Measurements from ENCODE around the gene KCTD13. TPM values are rescaled to one million over a fixed set of nuclear protein-coding genes. Genes with fewer than 3 reads are reported as not detected.
"Not testable (repeated sequence)": the region's sequence is repeated elsewhere in the genome, so short reads cannot be mapped to it uniquely, and the experiment has no call there.

KCTD13 gene
- polyA plus RNA-seq, 1 experiment: 7.4 TPM

GRCh38 chr16:29962344-29962994, 36.4 kb upstream of the KCTD13 start:
- H3K27ac ChIP-seq (ENCODE audit: low read depth, low read length): peak overlapping the region; percentile 57
- H3K4me3 ChIP-seq (ENCODE audit: low read depth, low read length): peak overlapping the region; percentile 77
- TF ChIP-seq CTCF (IDR thresholded peaks at IDR 0.05; ENCODE audit: low read depth, low read length): no peak
- DNase-seq (ENCODE audit: low read depth, low spot score): peak; percentile 4
- no peaks in the 10 kb centered on the region for H3K9me3 ChIP-seq (ENCODE audit: control insufficient read depth, insufficient read depth, low read length)
- POLR2A ChIA-PET: interaction anchor here (0.7 to 2.2 kb wide), 6 partner anchors 11 to 62 kb away, joined by 3 to 17 read pairs (median 4); partner anchors contain the start of genes KCTD13 and TAOK2
- no peaks in the 10 kb centered on the region for H3K27me3 ChIP-seq (ENCODE audit: control insufficient read depth, insufficient read depth, low read length)
- CTCF ChIA-PET: interaction anchor here (0.6 to 1.6 kb wide), 5 partner anchors 10 to 114 kb away, joined by 3 to 13 read pairs (median 6); partner anchors contain the start of genes SEZ6L2 and TAOK2

GRCh38 chr16:29961479-29962343, 35.7 kb upstream of the KCTD13 start, which contains the start of gene TMEM219:
TSS of gene TMEM219 (plus strand) at chr16:29962079. CDS start at chr16:29963144, 1,065 bp downstream.
- Histone ChIP-seq H3K27ac (ENCODE audit: low read depth, low read length) (peak within 1 kb of the TSS; percentile 57), H3K27me3 (ENCODE audit: control insufficient read depth, insufficient read depth, low read length) (no peaks in the 10 kb centered on the region), H3K4me3 (ENCODE audit: low read depth, low read length) (peak within 1 kb of the TSS; percentile 77), H3K9me3 (ENCODE audit: control insufficient read depth, insufficient read depth, low read length) (no peaks in the 10 kb centered on the region)
- peak; percentile 54 for DNase-seq (ENCODE audit: low read depth, low spot score)
- CTCF ChIA-PET: interaction anchor here (0.9 to 2.2 kb wide), 4 partner anchors 11 to 113 kb away, joined by 5 to 13 read pairs (median 10); partner anchors contain the start of gene TAOK2
- POLR2A ChIA-PET: interaction anchor here (0.7 to 2.2 kb wide), 6 partner anchors 10 to 61 kb away, joined by 3 to 17 read pairs (median 4); partner anchors contain the start of genes KCTD13 and TAOK2
- peak; percentile 48 for TF ChIP-seq CTCF (IDR thresholded peaks at IDR 0.05; ENCODE audit: low read depth, low read length)

GRCh38 chr16:29961127-29961478, 35.1 kb upstream of the KCTD13 start:
- H3K9me3 ChIP-seq (ENCODE audit: control insufficient read depth, insufficient read depth, low read length): no peaks in the 10 kb centered on the region
- peak overlapping the region; percentile 31 for H3K27ac ChIP-seq (ENCODE audit: low read depth, low read length)
- H3K4me3 ChIP-seq (ENCODE audit: low read depth, low read length): peak overlapping the region; percentile 77
- ChIA-PET POLR2A (interaction anchor here (1.2 to 2.2 kb wide), 4 partner anchors 12 to 60 kb away, joined by 3 to 17 read pairs (median 6); partner anchors contain the start of genes KCTD13 and TAOK2), CTCF (interaction anchor here (0.8 to 2.2 kb wide), 4 partner anchors 11 to 112 kb away, joined by 5 to 13 read pairs (median 9); partner anchors contain the start of gene TAOK2)
- DNase-seq (ENCODE audit: low read depth, low spot score): no peak
- no peak for TF ChIP-seq CTCF (IDR thresholded peaks at IDR 0.05; ENCODE audit: low read depth, low read length)
- no peaks in the 10 kb centered on the region for H3K27me3 ChIP-seq (ENCODE audit: control insufficient read depth, insufficient read depth, low read length)

- DNase-seq (ENCODE audit: low read depth, low spot score); POLR2A ChIA-PET; H3K27ac ChIP-seq (ENCODE audit: low read depth, low read length); H3K27me3 ChIP-seq (ENCODE audit: control insufficient read depth, insufficient read depth, low read length); H3K9me3 ChIP-seq (ENCODE audit: control insufficient read depth, insufficient read depth, low read length); H3K4me3 ChIP-seq (ENCODE audit: low read depth, low read length): not testable (repeated sequence)
- CTCF ChIA-PET: interaction anchor here (2.2 kb wide), 1 partner anchor 16 kb away, joined by 12 read pairs; no protein-coding TSS in a partner anchor
Measured at GRCh38 chr16:29959821-29960220, 33.8 kb upstream of the KCTD13 start.

- H3K27ac ChIP-seq (ENCODE audit: low read depth, low read length): no peak overlapping the region
- CTCF ChIA-PET: no interaction called here
- DNase-seq (ENCODE audit: low read depth, low spot score): no peak
- no peaks in the 10 kb centered on the region for H3K9me3 ChIP-seq (ENCODE audit: control insufficient read depth, insufficient read depth, low read length)
- no peak overlapping the region for H3K4me3 ChIP-seq (ENCODE audit: low read depth, low read length)
- TF ChIP-seq CTCF (IDR thresholded peaks at IDR 0.05; ENCODE audit: low read depth, low read length): no peak
- POLR2A ChIA-PET: no interaction called here
- no peaks in the 10 kb centered on the region for H3K27me3 ChIP-seq (ENCODE audit: control insufficient read depth, insufficient read depth, low read length)
Measured at GRCh38 chr16:29959293-29959692, 33.3 kb upstream of the KCTD13 start.

Data from AG04450 (cell line).